Stimulated activated CD4-positive, alpha-beta T cell treated with anti-CD3 and anti-CD28 coated beads, Interleukin-2, amount 100 ng/mL, for 24 hours (primary cell): ENCODE results near the gene PBXIP1.

Experiments
- DNase-seq, 2 donors: peaks; one replicate each; pipeline ENCODE4 v3.0.0-alpha.2; 2020

The PBXIP1 gene

GRCh38 chr1:154972517-154973343, 16.8 kb upstream of the PBXIP1 start:
- no peak for DNase-seq

- no peak for DNase-seq
Measured at GRCh38 chr1:154972213-154972516, 16.3 kb upstream of the PBXIP1 start.

- no peak for DNase-seq
Measured at GRCh38 chr1:154971341-154971998, 15.6 kb upstream of the PBXIP1 start.

GRCh38 chr1:154970631-154971340, 14.9 kb upstream of the PBXIP1 start, which contains the start of gene SHC1:
Gene SHC1, minus strand, starts transcription at chr1:154970747. Its CDS starts 221 bp downstream, at chr1:154970526.
- peak; percentile 47 to 61 for DNase-seq

GRCh38 chr1:154969860-154970452, 14.1 kb upstream of the PBXIP1 start:
- no peak for DNase-seq

- DNase-seq: no peak
Measured at GRCh38 chr1:154969246-154969645, 13.3 kb upstream of the PBXIP1 start.

GRCh38 chr1:154968731-154969130, 12.8 kb upstream of the PBXIP1 start:
- DNase-seq: no peak

GRCh38 chr1:154967331-154967950, 11.5 kb upstream of the PBXIP1 start:
- DNase-seq: no peak

- DNase-seq: no peak
Measured at GRCh38 chr1:154966111-154966510, 10.2 kb upstream of the PBXIP1 start.

- no peak for DNase-seq
Measured at GRCh38 chr1:154964359-154964758, 8.5 kb upstream of the PBXIP1 start.

- no peak for DNase-seq
Measured at GRCh38 chr1:154963643-154964042, 7.7 kb upstream of the PBXIP1 start.

GRCh38 chr1:154962795-154963330, 7.0 kb upstream of the PBXIP1 start:
- DNase-seq: no peak

GRCh38 chr1:154962156-154962749, 6.4 kb upstream of the PBXIP1 start:
- DNase-seq: no peak

GRCh38 chr1:154961207-154962155, 5.6 kb upstream of the PBXIP1 start, which contains the start of gene PYGO2:
Gene PYGO2, minus strand, starts transcription at chr1:154961782. Its CDS starts 206 bp downstream, at chr1:154961576.
- DNase-seq: peak; percentile 84 to 89

GRCh38 chr1:154960446-154961136, 4.7 kb upstream of the PBXIP1 start:
- DNase-seq: no peak

- no peak for DNase-seq
Measured at GRCh38 chr1:154959426-154959780, 3.5 kb upstream of the PBXIP1 start.

GRCh38 chr1:154958681-154959425, 3.0 kb upstream of the PBXIP1 start:
- DNase-seq: no peak

GRCh38 chr1:154958036-154958435, 2.1 kb upstream of the PBXIP1 start:
- no peak for DNase-seq

- no peak for DNase-seq
Measured at GRCh38 chr1:154957091-154957657, 1.3 kb upstream of the PBXIP1 start.
